HepG2 (cell line): Measurements from ENCODE around the gene AZU1. TPM values are rescaled to one million over a fixed set of nuclear protein-coding genes. Genes with fewer than 3 reads are reported as not detected.
A peak's percentile ranks its signal among the peaks of the same experiment; 100 is the strongest.

Experiments used
- ASH2L ChIP-seq: fragments of 300-600, 200-600 bp; sonication (generic); IDR thresholded peaks from 2 replicates; pipeline ENCODE4 v1.7.0; 2017; ENCODE audit warnings: low read depth, mild to moderate bottlenecking, moderate library complexity, mixed read lengths, low read length; ENCODE audit not compliant: insufficient read length
- ATM ChIP-seq: fragments of 450-650 bp; IDR thresholded peaks from 2 replicates; pipeline ENCODE4 v1.7.1; 2017; ENCODE audit warnings: mild to moderate bottlenecking, borderline replicate concordance
- EED ChIP-seq: sonication (generic); formaldehyde crosslinking; IDR thresholded peaks from 2 replicates; pipeline ENCODE4 v1.5.0; 2020; ENCODE audit warnings: mild to moderate bottlenecking, missing genetic modification reagents
- ERF ChIP-seq: IDR thresholded peaks from 2 replicates; pipeline ENCODE4 v1.6.1; 2018; ENCODE audit warnings: missing biosample characterization, missing genetic modification reagents
- FOXK2 ChIP-seq: fragments of 450-650 bp; IDR thresholded peaks from 2 replicates; pipeline ENCODE4 v1.6.1; 2016
- HNRNPUL1 ChIP-seq: fragments of 200-400 bp; formaldehyde crosslinking; IDR thresholded peaks from 2 replicates; pipeline ENCODE4 v1.6.1; 2017; ENCODE audit warnings: low read depth, mild to moderate bottlenecking, low read length, moderate library complexity
- HOXA3 ChIP-seq: sonication (generic); formaldehyde crosslinking; IDR thresholded peaks from 2 replicates; pipeline ENCODE4 v1.5.0; 2020; ENCODE audit warnings: missing genetic modification reagents
- KLF12 ChIP-seq: sonication (generic); formaldehyde crosslinking; IDR thresholded peaks from 2 replicates; pipeline ENCODE4 v1.4.0; 2020; ENCODE audit warnings: missing genetic modification reagents, borderline replicate concordance
- NR2F6 ChIP-seq, 2 experiments: IDR thresholded peaks; 2 replicates each; pipeline ENCODE4 v1.6.1; 2016; ENCODE audit warnings: antibody characterized with exemption in 1 of 2, mild to moderate bottlenecking in 1 of 2
- NR3C1 ChIP-seq: sonication (generic); formaldehyde crosslinking; IDR thresholded peaks from 2 replicates; pipeline ENCODE4 v1.4.0; 2020; ENCODE audit warnings: missing genetic modification reagents
- PLRG1 ChIP-seq: fragments of 450-650 bp; conservative IDR thresholded peaks from 2 replicates; pipeline ENCODE4 v1.6.1; 2016
- SOX5 ChIP-seq: IDR thresholded peaks from 2 replicates; pipeline ENCODE4 v1.6.1; 2016; ENCODE audit warnings: borderline replicate concordance
- TP53 ChIP-seq: sonication (generic); formaldehyde crosslinking; conservative IDR thresholded peaks from 2 replicates; pipeline ENCODE4 v1.4.0; 2020; ENCODE audit warnings: missing genetic modification reagents
- ZBTB1 ChIP-seq: sonication (generic); formaldehyde crosslinking; IDR thresholded peaks from 2 replicates; pipeline ENCODE4 v1.4.0; 2020; ENCODE audit warnings: missing genetic modification reagents, borderline replicate concordance
- ZFX ChIP-seq: sonication (generic); formaldehyde crosslinking; IDR thresholded peaks from 2 replicates; pipeline ENCODE4 v1.4.0; 2020; ENCODE audit warnings: mild to moderate bottlenecking, low read depth, missing genetic modification reagents, moderate library complexity
- ZNF274 ChIP-seq: sonication (generic); formaldehyde crosslinking; IDR thresholded peaks from 2 replicates; pipeline ENCODE4 v1.5.1; 2020; ENCODE audit warnings: mild to moderate bottlenecking, missing genetic modification reagents
- ZNF33A ChIP-seq: sonication (generic); formaldehyde crosslinking; IDR thresholded peaks from 2 replicates; pipeline ENCODE4 v1.5.1; 2020; ENCODE audit warnings: missing genetic modification reagents, mild to moderate bottlenecking, moderate library complexity, borderline replicate concordance
- ZNF644 ChIP-seq: IDR thresholded peaks from 2 replicates; pipeline ENCODE4 v1.6.1; 2016; ENCODE audit warnings: low read depth
- ZNF709 ChIP-seq: sonication (generic); formaldehyde crosslinking; IDR thresholded peaks from 2 replicates; pipeline ENCODE4 v1.5.0; 2020; ENCODE audit warnings: mild to moderate bottlenecking, missing genetic modification reagents
- ZNF792 ChIP-seq: IDR thresholded peaks from 2 replicates; pipeline ENCODE4 v1.6.1; 2016
- polyA plus RNA-seq, 8 experiments: library from polyadenylated mRNA; depleted of rRNA in 3 of 8; stranded (reverse) in 7 of 8; unstranded in 1 of 8; fragments of >200 nt; fragmentation: Illumina TruSeq in 4 of 8; extraction: Trizol in 4 of 8; gene quantifications; 2 replicates each; pipeline versions ENCODE4 v1.2.1 to v1.2.3, GENCODE V29; 2011 to 2016; ENCODE audit warnings: low read depth in 4 of 8, missing spikeins in 1 of 8, mixed read lengths in 1 of 8; ENCODE audit not compliant: insufficient read depth in 1 of 8
- total RNA-seq, 5 experiments: library from RNA; depleted of rRNA; stranded (reverse); fragments of >200 nt; fragmentation: Illumina TruSeq; extraction: Trizol; gene quantifications; 2 replicates each; pipeline ENCODE4 v1.2.3, GENCODE V29; 2016; ENCODE audit warnings: low read depth in 1 of 5
- TF ChIP-seq, protein P1 (sequence below): sonication (generic); formaldehyde crosslinking; IDR thresholded peaks from 2 replicates; pipeline ENCODE4 v1.4.0; 2020; ENCODE audit warnings: missing genetic modification reagents
- TF ChIP-seq, protein P2 (sequence below): sonication (generic); formaldehyde crosslinking; IDR thresholded peaks from 2 replicates; pipeline ENCODE4 v1.9.0; 2021; ENCODE audit warnings: missing genetic modification reagents, borderline replicate concordance
- TF ChIP-seq, protein P3 (sequence below), 2 experiments: fragments of 450-650 bp in 1 of 2; sonication (generic) in 1 of 2; formaldehyde crosslinking; IDR thresholded peaks; 2 replicates each; pipeline versions ENCODE4 v1.5.0 to v1.8.0; 2020 to 2022; ENCODE audit warnings: mild to moderate bottlenecking in 1 of 2, missing genetic modification reagents in 1 of 2
- TF ChIP-seq, protein P4 (sequence below): sonication (generic); formaldehyde crosslinking; IDR thresholded peaks from 2 replicates; pipeline ENCODE4 v1.4.0; 2020; ENCODE audit warnings: missing genetic modification reagents, borderline replicate concordance

The AZU1 gene
- total and polyA plus RNA-seq, 2 of the 13 experiments (the other 11 are each of a cell fraction or from before 2014, with no cell fraction given), result not detected

DNA sequence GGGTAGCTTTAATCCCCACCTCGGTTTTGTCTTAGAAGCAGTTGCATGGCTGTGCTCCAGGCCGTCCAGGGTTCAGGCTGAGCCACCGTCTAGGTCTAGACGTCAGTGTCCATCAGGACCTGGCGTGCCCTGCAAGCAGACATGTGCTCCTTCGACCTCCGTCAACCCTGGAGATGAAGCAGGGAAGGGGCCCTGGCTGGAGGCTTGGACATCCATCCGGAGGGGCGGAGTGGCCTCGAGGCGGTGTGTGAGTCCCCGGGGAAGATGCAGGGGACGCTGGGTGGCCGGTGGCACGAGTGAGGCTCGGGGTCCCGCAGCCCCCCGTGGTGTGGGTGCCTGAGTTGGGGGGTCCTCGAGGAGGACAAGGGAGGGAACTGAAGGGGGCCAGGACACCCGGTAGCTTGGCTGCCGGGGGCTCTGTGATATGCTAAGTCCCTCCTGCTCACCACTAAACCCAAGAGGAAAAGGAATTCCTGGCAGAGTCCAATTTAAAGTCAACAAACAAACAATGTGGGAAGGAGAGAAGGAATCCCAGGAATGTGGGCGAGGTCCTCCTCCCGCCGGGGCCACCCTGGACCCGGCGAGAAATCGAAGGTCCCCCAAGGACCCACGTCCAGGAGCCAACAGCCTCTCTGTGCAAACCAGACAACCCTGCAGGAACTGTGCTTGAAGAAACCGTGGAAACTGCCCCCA is 45.3 kb upstream of the AZU1 start (continued):
- TF ChIP-seq, protein P1, sequence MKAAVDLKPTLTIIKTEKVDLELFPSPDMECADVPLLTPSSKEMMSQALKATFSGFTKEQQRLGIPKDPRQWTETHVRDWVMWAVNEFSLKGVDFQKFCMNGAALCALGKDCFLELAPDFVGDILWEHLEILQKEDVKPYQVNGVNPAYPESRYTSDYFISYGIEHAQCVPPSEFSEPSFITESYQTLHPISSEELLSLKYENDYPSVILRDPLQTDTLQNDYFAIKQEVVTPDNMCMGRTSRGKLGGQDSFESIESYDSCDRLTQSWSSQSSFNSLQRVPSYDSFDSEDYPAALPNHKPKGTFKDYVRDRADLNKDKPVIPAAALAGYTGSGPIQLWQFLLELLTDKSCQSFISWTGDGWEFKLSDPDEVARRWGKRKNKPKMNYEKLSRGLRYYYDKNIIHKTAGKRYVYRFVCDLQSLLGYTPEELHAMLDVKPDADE (CRISPR knock-in tag), result no peak
- TF ChIP-seq NR2F6 (IDR thresholded peaks at IDR 0.05) (no peak), NR2F6 (CRISPR knock-in tag; IDR thresholded peaks at IDR 0.05) (peak; percentile 48), ZNF644 (CRISPR knock-in tag) (no peak), SOX5 (CRISPR knock-in tag) (peak; percentile 91), ZNF274 (CRISPR knock-in tag) (peak; percentile 67; the same call in 1 of the 2 replicates), ZNF792 (CRISPR knock-in tag) (peak; percentile 76), ZNF709 (CRISPR knock-in tag) (peak; percentile 81; the same call in 1 of the 2 replicates), NR3C1 (no peak), PLRG1 (no peak), HOXA3 (CRISPR knock-in tag) (peak; percentile 41; the same call in 1 of the 2 replicates), FOXK2 (no peak), ERF (CRISPR knock-in tag) (0 out of 2 replicates have a peak, but pooled peaks have one; percentile 33), ATM (no peak), ZNF33A (CRISPR knock-in tag) (no peak), TP53 (CRISPR knock-in tag) (no peak), ZBTB1 (CRISPR knock-in tag) (no peak), ZFX (CRISPR knock-in tag) (peak; percentile 43), HNRNPUL1 (no peak), EED (0 out of 2 replicates have a peak, but pooled peaks have one; percentile 31), ASH2L (peak; percentile 47), KLF12 (no peak; the same call in 1 of the 2 replicates)
- TF ChIP-seq, protein P2, sequence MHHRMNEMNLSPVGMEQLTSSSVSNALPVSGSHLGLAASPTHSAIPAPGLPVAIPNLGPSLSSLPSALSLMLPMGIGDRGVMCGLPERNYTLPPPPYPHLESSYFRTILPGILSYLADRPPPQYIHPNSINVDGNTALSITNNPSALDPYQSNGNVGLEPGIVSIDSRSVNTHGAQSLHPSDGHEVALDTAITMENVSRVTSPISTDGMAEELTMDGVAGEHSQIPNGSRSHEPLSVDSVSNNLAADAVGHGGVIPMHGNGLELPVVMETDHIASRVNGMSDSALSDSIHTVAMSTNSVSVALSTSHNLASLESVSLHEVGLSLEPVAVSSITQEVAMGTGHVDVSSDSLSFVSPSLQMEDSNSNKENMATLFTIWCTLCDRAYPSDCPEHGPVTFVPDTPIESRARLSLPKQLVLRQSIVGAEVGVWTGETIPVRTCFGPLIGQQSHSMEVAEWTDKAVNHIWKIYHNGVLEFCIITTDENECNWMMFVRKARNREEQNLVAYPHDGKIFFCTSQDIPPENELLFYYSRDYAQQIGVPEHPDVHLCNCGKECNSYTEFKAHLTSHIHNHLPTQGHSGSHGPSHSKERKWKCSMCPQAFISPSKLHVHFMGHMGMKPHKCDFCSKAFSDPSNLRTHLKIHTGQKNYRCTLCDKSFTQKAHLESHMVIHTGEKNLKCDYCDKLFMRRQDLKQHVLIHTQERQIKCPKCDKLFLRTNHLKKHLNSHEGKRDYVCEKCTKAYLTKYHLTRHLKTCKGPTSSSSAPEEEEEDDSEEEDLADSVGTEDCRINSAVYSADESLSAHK (CRISPR knock-in tag), result no peak
- TF ChIP-seq, protein P3, sequence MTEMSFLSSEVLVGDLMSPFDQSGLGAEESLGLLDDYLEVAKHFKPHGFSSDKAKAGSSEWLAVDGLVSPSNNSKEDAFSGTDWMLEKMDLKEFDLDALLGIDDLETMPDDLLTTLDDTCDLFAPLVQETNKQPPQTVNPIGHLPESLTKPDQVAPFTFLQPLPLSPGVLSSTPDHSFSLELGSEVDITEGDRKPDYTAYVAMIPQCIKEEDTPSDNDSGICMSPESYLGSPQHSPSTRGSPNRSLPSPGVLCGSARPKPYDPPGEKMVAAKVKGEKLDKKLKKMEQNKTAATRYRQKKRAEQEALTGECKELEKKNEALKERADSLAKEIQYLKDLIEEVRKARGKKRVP (CRISPR knock-in tag; IDR thresholded peaks at IDR 0.05), result no peak
- TF ChIP-seq, protein P4, sequence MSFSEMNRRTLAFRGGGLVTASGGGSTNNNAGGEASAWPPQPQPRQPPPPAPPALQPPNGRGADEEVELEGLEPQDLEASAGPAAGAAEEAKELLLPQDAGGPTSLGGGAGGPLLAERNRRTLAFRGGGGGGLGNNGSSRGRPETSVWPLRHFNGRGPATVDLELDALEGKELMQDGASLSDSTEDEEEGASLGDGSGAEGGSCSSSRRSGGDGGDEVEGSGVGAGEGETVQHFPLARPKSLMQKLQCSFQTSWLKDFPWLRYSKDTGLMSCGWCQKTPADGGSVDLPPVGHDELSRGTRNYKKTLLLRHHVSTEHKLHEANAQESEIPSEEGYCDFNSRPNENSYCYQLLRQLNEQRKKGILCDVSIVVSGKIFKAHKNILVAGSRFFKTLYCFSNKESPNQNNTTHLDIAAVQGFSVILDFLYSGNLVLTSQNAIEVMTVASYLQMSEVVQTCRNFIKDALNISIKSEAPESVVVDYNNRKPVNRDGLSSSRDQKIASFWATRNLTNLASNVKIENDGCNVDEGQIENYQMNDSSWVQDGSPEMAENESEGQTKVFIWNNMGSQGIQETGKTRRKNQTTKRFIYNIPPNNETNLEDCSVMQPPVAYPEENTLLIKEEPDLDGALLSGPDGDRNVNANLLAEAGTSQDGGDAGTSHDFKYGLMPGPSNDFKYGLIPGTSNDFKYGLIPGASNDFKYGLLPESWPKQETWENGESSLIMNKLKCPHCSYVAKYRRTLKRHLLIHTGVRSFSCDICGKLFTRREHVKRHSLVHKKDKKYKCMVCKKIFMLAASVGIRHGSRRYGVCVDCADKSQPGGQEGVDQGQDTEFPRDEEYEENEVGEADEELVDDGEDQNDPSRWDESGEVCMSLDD (CRISPR knock-in tag), result peak; percentile 45; the same call in 1 of the 2 replicates
